Natural killer cell (primary cell): Measurements from ENCODE around the gene MGLL. TPM values are rescaled to one million over a fixed set of nuclear protein-coding genes. Genes with fewer than 3 reads are reported as not detected.

Source experiments
- ATAC-seq, 3 donors: fragments of 150-1000 bp in 2 of 3; fragments of 200-7000 bp in 1 of 3; cut with Tn5 transposase; 1 replicate in 1 of 3; 2 replicates in 2 of 3; pipeline ENCODE4 v1.10.0; 2021; ENCODE audit warnings: mild to moderate bottlenecking in 2 of 3, moderate library complexity in 2 of 3
- DNase-seq, 2 donors: peaks; one replicate each; pipeline versions ENCODE4 v3.0.0 to v3.0.0-alpha.2; 2013 to 2021; ENCODE audit warnings: mixed read lengths in 1 of 2
- H3K27ac ChIP-seq: one replicate; pipeline ENCODE4 v1.5.1; 2013; ENCODE audit warnings: mild to moderate bottlenecking, low read length
- H3K27me3 ChIP-seq: one replicate; pipeline ENCODE4 v1.6.1; 2013; ENCODE audit warnings: low read length; ENCODE audit not compliant: control insufficient read depth, insufficient read depth
- H3K36me3 ChIP-seq: one replicate; pipeline ENCODE4 v1.6.1; 2013; ENCODE audit warnings: low read length; ENCODE audit not compliant: control insufficient read depth, insufficient read depth
- H3K4me1 ChIP-seq: one replicate; pipeline ENCODE4 v1.6.1; 2013; ENCODE audit warnings: low read length; ENCODE audit not compliant: control insufficient read depth, insufficient read depth
- H3K4me3 ChIP-seq: one replicate; pipeline ENCODE4 v1.5.1; 2013; ENCODE audit warnings: low read length
- H3K9me3 ChIP-seq: one replicate; pipeline ENCODE4 v1.6.1; 2013; ENCODE audit warnings: low read length; ENCODE audit not compliant: control insufficient read depth, insufficient read depth
- H3K27ac Mint-ChIP-seq, 2 donors: one replicate each; pipeline ENCODE4 v1.8.0; 2022; ENCODE audit warnings: mild to moderate bottlenecking in 2 of 2, mixed read lengths in 2 of 2, moderate library complexity in 1 of 2
- H3K27me3 Mint-ChIP-seq, 2 donors: one replicate each; pipeline ENCODE4 v1.8.0; 2022; ENCODE audit warnings: low read depth in 2 of 2, mixed read lengths in 2 of 2
- H3K36me3 Mint-ChIP-seq: one replicate; pipeline ENCODE4 v1.8.0; 2022; ENCODE audit warnings: mixed read lengths
- H3K4me1 Mint-ChIP-seq, 2 donors: one replicate each; pipeline ENCODE4 v1.8.0; 2022; ENCODE audit warnings: mixed read lengths in 2 of 2
- H3K4me3 Mint-ChIP-seq: one replicate; pipeline ENCODE4 v1.8.0; 2022; ENCODE audit warnings: mild to moderate bottlenecking, moderate library complexity, mixed read lengths
- H3K9me3 Mint-ChIP-seq, 2 donors: one replicate each; pipeline ENCODE4 v1.8.0; 2022; ENCODE audit warnings: mixed read lengths in 2 of 2
- WGBS: methylation state at CpG from one replicate; pipeline ENCODE4 v1.1.7; 2013; ENCODE audit warnings: missing lambda C conversion rate; ENCODE audit not compliant: insufficient coverage; 5-methylcytosine and 5-hydroxymethylcytosine counted together
- intact Hi-C: fragments of 100-400 bp; cut with micrococcal nuclease; formaldehyde crosslinking; loops from one replicate; pipeline ENCODE4 v1.14.2; 2022
- total RNA-seq, 4 donors: library from RNA; stranded (reverse); fragments of 120-200 nt in 1 of 4; gene quantifications; one replicate each; pipeline versions ENCODE4 v1.2.3 to v1.2.4, GENCODE V29; 2013 to 2022
- TF ChIP-seq, protein P1 (sequence below): fragments of 200-600 bp; IDR thresholded peaks from one replicate; pipeline ENCODE4 v1.8.0; 2022; ENCODE audit warnings: antibody characterized with exemption

Gene MGLL
- total RNA-seq, 3 donors from 2014 or later (not counting 1 experiment from before 2014, with no cell fraction given): 2.7 to 4.6 (median 3.0) TPM

DNA sequence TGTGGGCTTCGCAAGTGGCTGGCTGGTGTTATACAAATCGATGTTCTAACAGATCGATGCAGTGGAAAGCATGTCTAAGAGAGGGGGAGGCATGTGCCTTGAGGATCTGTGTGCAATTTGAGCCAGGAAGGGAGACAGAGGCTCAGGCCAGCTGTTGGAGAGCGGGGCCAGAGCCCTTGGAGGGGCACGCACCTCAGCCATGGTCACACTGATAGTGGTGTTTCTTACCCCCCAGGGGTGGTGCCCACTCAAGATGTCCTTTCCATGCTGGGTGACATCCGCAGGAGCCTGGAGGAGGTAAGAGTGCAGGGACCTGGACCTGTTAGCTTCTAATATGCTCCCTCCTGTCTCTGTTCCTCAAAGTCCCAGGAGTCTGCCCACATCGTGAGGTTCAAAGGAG lies 153.4 kb downstream of the MGLL start:
- peaks cover 20% of the 10 kb centered on the region for H3K4me1 ChIP-seq
- no peak overlapping the region for H3K4me3 ChIP-seq
- Mint-ChIP-seq H3K36me3 (no peaks in the 10 kb centered on the region), H3K4me1 (peaks cover 12 to 15% of the 10 kb centered on the region in 2 donors), H3K27ac (no peak overlapping the region), H3K4me3 (peak overlapping the region; percentile 17), H3K27me3 (no peaks in the 10 kb centered on the region), H3K9me3 (no peaks in the 10 kb centered on the region)
- DNase-seq (no peak), ATAC-seq (no peak)
- H3K27ac ChIP-seq: no peak overlapping the region
- intact Hi-C loops: no loop called here
- H3K27me3 ChIP-seq: no peaks in the 10 kb centered on the region
- 91% methylated on average over 7 of the region's 7 CpGs for WGBS
- H3K9me3 ChIP-seq: no peaks in the 10 kb centered on the region
- no peaks in the 10 kb centered on the region for H3K36me3 ChIP-seq
- TF ChIP-seq, protein P1, sequence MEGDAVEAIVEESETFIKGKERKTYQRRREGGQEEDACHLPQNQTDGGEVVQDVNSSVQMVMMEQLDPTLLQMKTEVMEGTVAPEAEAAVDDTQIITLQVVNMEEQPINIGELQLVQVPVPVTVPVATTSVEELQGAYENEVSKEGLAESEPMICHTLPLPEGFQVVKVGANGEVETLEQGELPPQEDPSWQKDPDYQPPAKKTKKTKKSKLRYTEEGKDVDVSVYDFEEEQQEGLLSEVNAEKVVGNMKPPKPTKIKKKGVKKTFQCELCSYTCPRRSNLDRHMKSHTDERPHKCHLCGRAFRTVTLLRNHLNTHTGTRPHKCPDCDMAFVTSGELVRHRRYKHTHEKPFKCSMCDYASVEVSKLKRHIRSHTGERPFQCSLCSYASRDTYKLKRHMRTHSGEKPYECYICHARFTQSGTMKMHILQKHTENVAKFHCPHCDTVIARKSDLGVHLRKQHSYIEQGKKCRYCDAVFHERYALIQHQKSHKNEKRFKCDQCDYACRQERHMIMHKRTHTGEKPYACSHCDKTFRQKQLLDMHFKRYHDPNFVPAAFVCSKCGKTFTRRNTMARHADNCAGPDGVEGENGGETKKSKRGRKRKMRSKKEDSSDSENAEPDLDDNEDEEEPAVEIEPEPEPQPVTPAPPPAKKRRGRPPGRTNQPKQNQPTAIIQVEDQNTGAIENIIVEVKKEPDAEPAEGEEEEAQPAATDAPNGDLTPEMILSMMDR: no peak

DNA sequence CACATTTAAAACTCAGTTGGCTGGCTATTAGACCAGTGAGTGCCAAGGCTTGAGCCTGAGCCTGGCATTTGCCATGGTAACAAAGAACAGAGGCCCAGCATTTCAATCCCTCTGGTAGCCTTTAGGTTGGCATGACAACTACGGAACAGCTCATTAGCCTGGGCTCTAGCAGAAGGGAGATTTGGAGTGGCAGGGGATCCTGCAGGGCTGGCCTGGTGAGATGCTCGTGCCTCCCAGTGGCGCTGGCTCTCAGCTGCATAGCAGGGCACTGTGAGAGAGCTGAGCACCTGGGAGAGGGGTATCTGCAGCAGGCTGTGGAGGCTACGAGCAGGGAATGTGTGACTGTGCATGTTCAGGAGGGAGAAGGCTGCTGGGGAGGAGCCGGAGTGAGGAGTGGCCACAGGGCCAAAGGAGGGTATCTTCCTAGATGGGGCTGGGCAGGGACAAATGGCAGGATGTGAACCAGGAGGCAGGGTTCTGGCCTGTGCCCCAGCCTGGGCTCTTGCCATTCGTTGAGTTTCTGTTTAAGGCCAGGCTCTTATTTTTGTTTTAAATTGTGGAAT lies 155.1 kb downstream of the MGLL start:
- H3K27ac Mint-ChIP-seq: no peak overlapping the region
- no peaks in the 10 kb centered on the region for H3K27me3 ChIP-seq
- H3K4me3 ChIP-seq: no peak overlapping the region
- TF ChIP-seq, protein P1: no peak
- no peak for DNase-seq
- no peaks in the 10 kb centered on the region for H3K9me3 Mint-ChIP-seq
- H3K27me3 Mint-ChIP-seq: no peaks in the 10 kb centered on the region
- WGBS: 91% methylated on average over 6 of the region's 6 CpGs
- H3K4me3 Mint-ChIP-seq: no peak overlapping the region
- H3K4me1 ChIP-seq: peaks cover 12% of the 10 kb centered on the region
- H3K27ac ChIP-seq: no peak overlapping the region
- no peaks in the 10 kb centered on the region for H3K36me3 ChIP-seq
- H3K4me1 Mint-ChIP-seq: peaks cover 6 to 8% of the 10 kb centered on the region in 2 donors
- intact Hi-C loops: no loop called here
- H3K36me3 Mint-ChIP-seq: no peaks in the 10 kb centered on the region
- ATAC-seq: no peak
- H3K9me3 ChIP-seq: no peaks in the 10 kb centered on the region

DNA sequence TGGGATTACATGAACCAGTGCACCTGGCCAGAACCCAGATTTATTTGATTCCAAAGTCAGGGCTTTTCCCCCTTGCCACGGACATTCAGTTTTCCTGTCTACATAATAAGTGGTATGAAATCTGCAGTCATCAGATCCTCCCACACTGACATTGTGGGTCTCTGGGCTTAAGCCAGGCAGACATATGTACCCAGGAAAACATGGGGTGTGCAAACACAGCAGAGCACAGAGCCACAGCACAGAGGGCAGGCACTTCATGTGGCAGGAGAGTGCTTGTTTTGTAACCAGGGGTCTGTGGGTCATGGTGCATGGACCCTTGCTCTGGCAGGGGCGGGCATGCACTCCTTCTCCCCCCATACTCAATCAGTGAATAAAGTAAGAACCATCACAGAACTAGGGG lies 155.6 kb downstream of the MGLL start:
- no peaks in the 10 kb centered on the region for H3K9me3 Mint-ChIP-seq
- H3K36me3 Mint-ChIP-seq: no peaks in the 10 kb centered on the region
- WGBS: 94% methylated on average over 2 of the region's 2 CpGs
- H3K4me3 Mint-ChIP-seq: no peak overlapping the region
- no peak for ATAC-seq
- H3K27ac Mint-ChIP-seq: no peak overlapping the region
- TF ChIP-seq, protein P1: no peak
- Histone ChIP-seq H3K9me3 (no peaks in the 10 kb centered on the region), H3K4me1 (peaks cover 7% of the 10 kb centered on the region), H3K27ac (no peak overlapping the region), H3K27me3 (no peaks in the 10 kb centered on the region), H3K36me3 (no peaks in the 10 kb centered on the region), H3K4me3 (no peak overlapping the region)
- no peaks in the 10 kb centered on the region for H3K27me3 Mint-ChIP-seq
- peaks cover 2 to 4% of the 10 kb centered on the region in 2 donors for H3K4me1 Mint-ChIP-seq
- no peak for DNase-seq
- intact Hi-C loops: no loop called here

DNA sequence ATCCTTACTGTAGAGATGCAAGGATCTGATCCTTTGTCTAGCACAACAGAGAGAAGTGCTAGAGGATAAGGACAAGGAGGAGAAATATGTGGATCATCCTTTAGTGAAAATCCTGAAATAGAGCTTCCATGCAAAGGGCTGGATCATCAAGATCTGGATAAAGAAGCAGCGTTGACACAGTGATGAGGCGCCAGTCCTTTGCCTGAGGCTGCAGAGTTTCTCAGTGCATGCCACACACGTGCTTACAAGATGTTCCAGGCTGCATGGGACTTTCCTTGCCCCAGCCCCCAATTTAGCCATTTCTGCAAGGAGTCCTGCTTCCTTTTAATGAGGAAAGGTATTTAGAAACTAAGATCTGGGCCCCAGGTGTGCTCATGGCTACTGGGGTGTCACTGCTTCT lies 156.7 kb downstream of the MGLL start:
- Histone ChIP-seq H3K27ac (no peak overlapping the region), H3K4me3 (no peak overlapping the region), H3K36me3 (no peaks in the 10 kb centered on the region), H3K27me3 (no peaks in the 10 kb centered on the region), H3K9me3 (no peaks in the 10 kb centered on the region), H3K4me1 (no peaks in the 10 kb centered on the region)
- Mint-ChIP-seq H3K9me3 (no peaks in the 10 kb centered on the region), H3K4me1 (no peaks in the 10 kb centered on the region), H3K27ac (no peak overlapping the region), H3K27me3 (no peaks in the 10 kb centered on the region), H3K4me3 (no peak overlapping the region), H3K36me3 (no peaks in the 10 kb centered on the region)
- ATAC-seq (no peak), DNase-seq (no peak)
- 92% methylated on average over 3 of the region's 3 CpGs for WGBS
- TF ChIP-seq, protein P1: no peak
- intact Hi-C loops: no loop called here
